Activated CD8-positive, alpha-beta T cell treated with anti-CD3 and anti-CD28 coated beads, Interleukin-2, amount 10 ng/mL, durations not matched to agents 7 days and 5 days (primary cell): Measurements from ENCODE around the gene PRSS23. TPM values are rescaled to one million over a fixed set of nuclear protein-coding genes. Genes with fewer than 3 reads are reported as not detected.

Experiments
- ATAC-seq: fragments of 150-1000 bp; cut with Tn5 transposase; one replicate; pipeline ENCODE4 v1.10.0; 2021; ENCODE audit warnings: moderate library complexity
- CTCF ChIA-PET: fragments of 350-600 bp; sonication (Branson Sonifier 250); formaldehyde crosslinking; loops from one replicate; lab custom pipeline; 2021; ENCODE audit warnings: antibody characterized with exemption; lab: Charles Lee
- POLR2A ChIA-PET: fragments of 350-600 bp; sonication (Branson Sonifier 250); formaldehyde crosslinking; loops from one replicate; lab custom pipeline; 2021; ENCODE audit warnings: antibody characterized with exemption; lab: Charles Lee
- DNase-seq: peaks from one replicate; pipeline ENCODE4 v3.0.0-alpha.2; 2020
- H3K27ac Mint-ChIP-seq: one replicate; pipeline ENCODE4 v1.8.0; 2021; ENCODE audit warnings: mild to moderate bottlenecking, mixed read lengths
- H3K27me3 Mint-ChIP-seq: one replicate; pipeline ENCODE4 v1.8.0; 2021; ENCODE audit warnings: low read depth, mixed read lengths
- H3K36me3 Mint-ChIP-seq: one replicate; pipeline ENCODE4 v1.8.0; 2021; ENCODE audit warnings: low read depth, mixed read lengths
- H3K4me1 Mint-ChIP-seq: one replicate; pipeline ENCODE4 v1.8.0; 2021; ENCODE audit warnings: low read depth, mixed read lengths
- H3K4me3 Mint-ChIP-seq: one replicate; pipeline ENCODE4 v1.8.0; 2021; ENCODE audit warnings: mild to moderate bottlenecking, mixed read lengths
- H3K9me3 Mint-ChIP-seq: one replicate; pipeline ENCODE4 v1.8.0; 2022; ENCODE audit warnings: mixed read lengths; ENCODE audit not compliant: insufficient read depth
- total RNA-seq, 2 experiments: library from RNA; stranded (reverse); gene quantifications; one replicate each; pipeline ENCODE4 v1.2.3, GENCODE V29; 2021

PRSS23 gene
- total RNA-seq, 2 experiments from 2014 or later = 0.16 TPM; not detected in 1

DNA sequence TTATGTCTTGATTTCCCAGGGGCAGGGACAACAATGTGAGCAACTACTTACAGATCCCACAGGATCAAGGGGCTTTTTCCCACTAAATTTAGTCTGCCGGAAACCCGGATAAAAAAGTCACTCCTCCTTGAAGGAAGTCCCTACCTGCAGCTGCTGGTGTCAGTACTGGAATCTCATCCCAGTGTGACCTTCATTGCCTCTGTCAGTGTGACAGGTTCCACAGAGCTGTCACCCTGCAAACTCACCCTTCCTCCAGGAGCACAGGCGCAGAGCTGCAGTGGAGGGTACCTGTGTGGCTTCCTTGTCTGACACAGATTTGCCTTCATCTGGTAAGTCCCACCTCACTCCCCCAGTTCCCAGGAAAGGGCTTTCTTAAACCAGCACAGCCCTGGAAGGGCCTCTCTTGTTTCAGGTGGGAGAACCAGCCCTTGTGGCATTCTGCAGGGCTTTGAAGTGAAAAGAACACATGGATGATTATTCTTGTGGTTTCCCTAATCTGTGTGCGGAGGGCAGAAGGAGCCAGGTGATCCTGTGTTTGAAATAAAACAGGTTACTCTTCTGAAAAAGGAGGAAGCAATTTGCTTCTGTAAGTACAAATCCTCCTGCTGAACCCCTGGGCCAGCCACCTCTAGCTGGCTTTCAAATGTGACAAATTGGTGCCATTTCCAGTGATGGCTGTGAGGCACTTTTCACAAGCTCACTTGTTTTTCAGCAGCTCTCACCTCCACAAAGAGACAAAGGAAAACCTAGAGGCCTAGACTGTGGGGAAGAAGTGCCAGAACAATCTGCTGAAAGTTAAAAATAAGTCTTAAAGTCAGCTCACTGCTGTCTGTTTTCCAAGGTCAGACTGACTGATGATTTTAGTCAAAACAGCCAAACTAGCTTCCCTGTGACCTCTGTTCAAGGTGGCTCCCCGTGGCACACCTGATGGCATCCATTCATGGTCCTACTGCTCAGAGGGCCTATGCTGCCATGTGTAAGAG, 9.2 kb upstream of the PRSS23 start:
- POLR2A ChIA-PET = no interaction called here
- no peak overlapping the region for H3K4me3 Mint-ChIP-seq
- CTCF ChIA-PET = interaction anchor here (1.0 to 1.1 kb wide), 2 partner anchors 11 to 183 kb away, joined by 3 to 4 read pairs; no protein-coding TSS in a partner anchor
- H3K36me3 Mint-ChIP-seq = no peaks in the 10 kb centered on the region
- no peaks in the 10 kb centered on the region for H3K9me3 Mint-ChIP-seq
- no peaks in the 10 kb centered on the region for H3K4me1 Mint-ChIP-seq
- peaks cover 15% of the 10 kb centered on the region for H3K27me3 Mint-ChIP-seq
- no peak overlapping the region for H3K27ac Mint-ChIP-seq
- no peak for DNase-seq
- ATAC-seq = no peak

DNA sequence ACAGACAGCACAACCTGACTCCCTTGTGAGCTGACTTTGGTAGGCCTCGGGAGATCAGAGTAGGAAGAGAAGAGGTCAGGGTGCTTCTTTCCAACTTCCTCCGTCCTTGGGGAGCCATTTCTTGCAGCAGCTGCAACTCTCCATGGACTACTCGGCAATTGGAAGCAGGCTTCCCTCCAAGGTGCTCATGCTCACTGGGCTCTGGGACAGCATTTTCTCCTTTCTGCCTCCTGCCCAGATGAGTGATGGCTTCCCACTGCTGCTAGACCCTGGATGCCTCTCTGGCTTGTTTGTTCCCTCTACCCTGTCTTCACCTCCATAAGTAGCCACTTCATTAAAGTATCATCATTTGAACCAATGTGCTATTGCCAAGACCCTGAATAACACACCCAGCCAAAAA, 8.2 kb upstream of the PRSS23 start:
- Mint-ChIP-seq H3K27me3 (peaks cover 16% of the 10 kb centered on the region), H3K27ac (no peak overlapping the region), H3K4me1 (no peaks in the 10 kb centered on the region), H3K4me3 (no peak overlapping the region), H3K36me3 (no peaks in the 10 kb centered on the region), H3K9me3 (no peaks in the 10 kb centered on the region)
- ATAC-seq = no peak
- no peak for DNase-seq
- ChIA-PET CTCF (interaction anchor here (0.5 to 2.8 kb wide), 3 partner anchors 10 to 1847 kb away, joined by 3 to 9 read pairs (median 3); no protein-coding TSS in a partner anchor), POLR2A (no interaction called here)

GRCh38 chr11:86793307-86793706, 7.0 kb upstream of the PRSS23 start:
- H3K27me3 Mint-ChIP-seq = peaks cover 18% of the 10 kb centered on the region
- H3K4me1 Mint-ChIP-seq = no peaks in the 10 kb centered on the region
- ATAC-seq (no peak), DNase-seq (no peak)
- H3K36me3 Mint-ChIP-seq = no peaks in the 10 kb centered on the region
- ChIA-PET POLR2A (no interaction called here), CTCF (interaction anchor here (2.8 kb wide), 1 partner anchor 185 kb away, joined by 9 read pairs; no protein-coding TSS in a partner anchor)
- H3K27ac Mint-ChIP-seq = no peak overlapping the region
- H3K4me3 Mint-ChIP-seq = no peak overlapping the region
- H3K9me3 Mint-ChIP-seq = no peaks in the 10 kb centered on the region

DNA sequence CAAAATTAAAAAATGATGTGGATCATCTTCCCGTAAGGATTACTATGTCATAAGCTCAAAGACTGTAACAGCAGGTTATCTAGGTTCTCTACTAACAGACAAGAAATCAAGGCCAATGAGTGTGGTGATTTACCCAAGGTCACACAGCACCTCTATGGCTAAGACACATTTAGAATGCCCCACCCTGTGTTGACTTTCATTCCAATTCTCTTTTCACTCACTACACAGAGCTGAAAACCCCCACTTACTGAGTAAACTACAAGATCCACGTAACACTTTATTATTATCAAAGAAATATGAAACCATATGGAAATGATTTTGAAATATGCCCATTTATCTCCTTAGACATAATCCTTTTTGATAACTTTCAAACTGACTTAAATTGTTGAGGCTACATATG, 4.8 kb upstream of the PRSS23 start:
- CTCF ChIA-PET = no interaction called here
- no peak overlapping the region for H3K4me3 Mint-ChIP-seq
- DNase-seq (no peak), ATAC-seq (no peak)
- peaks cover 2% of the 10 kb centered on the region for H3K4me1 Mint-ChIP-seq
- no peaks in the 10 kb centered on the region for H3K9me3 Mint-ChIP-seq
- peaks cover 23% of the 10 kb centered on the region for H3K27me3 Mint-ChIP-seq
- POLR2A ChIA-PET = no interaction called here
- no peak overlapping the region for H3K27ac Mint-ChIP-seq
- no peaks in the 10 kb centered on the region for H3K36me3 Mint-ChIP-seq

DNA sequence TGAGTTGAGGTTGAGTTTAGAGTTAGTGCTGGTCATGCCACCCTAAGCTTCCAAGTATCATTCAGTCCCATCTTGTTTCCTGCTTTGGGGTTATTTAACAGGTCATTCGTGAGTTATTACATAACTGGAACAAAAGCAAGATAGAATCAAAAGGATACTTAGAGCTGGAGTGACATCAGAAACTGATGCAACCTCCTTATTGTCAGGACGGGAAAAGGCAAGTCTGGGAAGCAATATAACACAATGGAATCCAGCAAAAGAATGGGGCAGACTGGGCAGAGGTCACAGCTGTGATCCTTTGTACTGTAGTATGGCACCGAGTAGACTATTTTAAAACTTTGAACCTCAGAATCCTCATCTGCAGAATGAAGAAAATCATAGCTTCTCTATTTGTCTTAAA, 4.4 kb upstream of the PRSS23 start:
- no peaks in the 10 kb centered on the region for H3K36me3 Mint-ChIP-seq
- ChIA-PET CTCF (interaction anchor here (1.0 kb wide), 1 partner anchor 188 kb away, joined by 3 read pairs; no protein-coding TSS in a partner anchor), POLR2A (no interaction called here)
- no peak overlapping the region for H3K4me3 Mint-ChIP-seq
- H3K9me3 Mint-ChIP-seq = no peaks in the 10 kb centered on the region
- DNase-seq = no peak
- peaks cover 6% of the 10 kb centered on the region for H3K4me1 Mint-ChIP-seq
- no peak overlapping the region for H3K27ac Mint-ChIP-seq
- no peak for ATAC-seq
- peaks cover 25% of the 10 kb centered on the region for H3K27me3 Mint-ChIP-seq

- CTCF ChIA-PET = no interaction called here
- DNase-seq = no peak
- peaks cover 35% of the 10 kb centered on the region for H3K27me3 Mint-ChIP-seq
These were observed 3.2 kb upstream of the PRSS23 start for GRCh38 chr11:86797133-86797532.

DNA sequence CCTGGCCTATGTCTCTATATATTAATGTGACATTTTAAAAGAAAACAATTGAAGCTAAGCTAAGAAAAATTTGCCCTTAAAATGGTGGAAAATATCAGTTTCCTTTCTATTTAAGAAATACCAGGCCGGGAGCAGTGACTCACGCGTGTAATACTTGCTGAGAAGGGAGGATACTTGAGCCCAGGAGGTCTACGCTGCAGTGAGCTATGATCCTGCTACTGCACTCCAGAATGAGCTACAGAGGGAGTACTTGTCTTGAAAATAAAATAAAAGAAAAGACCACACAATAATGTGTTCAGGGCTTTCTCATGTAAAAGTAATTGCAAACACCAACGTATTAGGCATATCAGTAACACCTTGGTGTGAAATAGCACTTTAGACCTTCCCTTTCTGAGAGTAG, 1.4 kb upstream of the PRSS23 start:
- peaks cover 44% of the 10 kb centered on the region for H3K27me3 Mint-ChIP-seq
- H3K4me1 Mint-ChIP-seq = peaks cover 9% of the 10 kb centered on the region
- CTCF ChIA-PET = interaction anchor here (0.8 to 1.4 kb wide), 5 partner anchors 11 to 191 kb away, joined by 3 to 4 read pairs (median 3); no protein-coding TSS in a partner anchor

More at GRCh38 chr11:86797133-86797532, 3.2 kb upstream of the PRSS23 start:
- Mint-ChIP-seq H3K4me1 (peaks cover 7% of the 10 kb centered on the region), H3K27ac (no peak overlapping the region), H3K4me3 (no peak overlapping the region), H3K9me3 (no peaks in the 10 kb centered on the region), H3K36me3 (no peaks in the 10 kb centered on the region)
- no peak for ATAC-seq
- POLR2A ChIA-PET = no interaction called here

DNA sequence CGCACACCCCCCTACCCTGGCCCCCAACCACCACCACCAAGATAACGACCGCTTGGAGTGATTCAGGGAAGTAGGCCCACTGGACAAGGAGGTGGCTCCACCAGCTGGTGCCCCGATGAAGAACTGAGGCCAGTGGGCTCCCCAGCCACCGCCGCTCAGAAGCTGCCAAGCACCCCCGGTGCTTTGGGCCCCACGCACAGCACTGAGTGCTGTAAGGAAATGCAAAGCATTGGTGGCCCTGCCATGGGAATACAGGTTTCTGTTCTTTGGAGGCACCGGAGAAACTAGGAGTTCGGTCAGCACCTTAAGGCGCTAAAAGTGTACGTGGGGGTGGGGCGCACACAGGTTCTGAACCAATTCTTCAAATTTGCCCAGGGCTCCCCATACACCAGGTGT, 664 bp upstream of the PRSS23 start:
- CTCF ChIA-PET = interaction anchor here (0.8 to 1.2 kb wide), 4 partner anchors 10 to 191 kb away, joined by 3 to 4 read pairs (median 4); no protein-coding TSS in a partner anchor
- Mint-ChIP-seq H3K4me3 (peak overlapping the region; percentile 37), H3K27me3 (peaks cover 48% of the 10 kb centered on the region), H3K4me1 (peaks cover 9% of the 10 kb centered on the region), H3K27ac (no peak overlapping the region), H3K36me3 (no peaks in the 10 kb centered on the region), H3K9me3 (no peaks in the 10 kb centered on the region)
- POLR2A ChIA-PET = no interaction called here
- DNase-seq (no peak), ATAC-seq (no peak)

More for the DNA sequence above, 1.4 kb upstream of the PRSS23 start:
- no peak for ATAC-seq
- no peak for DNase-seq
- Mint-ChIP-seq H3K27ac (no peak overlapping the region), H3K36me3 (no peaks in the 10 kb centered on the region), H3K9me3 (no peaks in the 10 kb centered on the region), H3K4me3 (no peak overlapping the region)
- POLR2A ChIA-PET = no interaction called here

- Mint-ChIP-seq H3K4me3 (peak overlapping the region; percentile 47), H3K27ac (no peak overlapping the region), H3K4me1 (peaks cover 11% of the 10 kb centered on the region), H3K9me3 (no peaks in the 10 kb centered on the region), H3K36me3 (no peaks in the 10 kb centered on the region), H3K27me3 (peaks cover 48% of the 10 kb centered on the region)
- no peak for ATAC-seq
- ChIA-PET CTCF (interaction anchor here (0.9 kb wide), 1 partner anchor 344 kb away, joined by 3 read pairs; no protein-coding TSS in a partner anchor), POLR2A (no interaction called here)
- DNase-seq = no peak
These were observed 574 bp downstream of the PRSS23 start for GRCh38 chr11:86800960-86801272.

GRCh38 chr11:86801364-86801763, 1.0 kb downstream of the PRSS23 start:
- Mint-ChIP-seq H3K4me1 (peaks cover 16% of the 10 kb centered on the region), H3K27me3 (peaks cover 48% of the 10 kb centered on the region), H3K4me3 (no peak overlapping the region), H3K9me3 (no peaks in the 10 kb centered on the region), H3K27ac (no peak overlapping the region), H3K36me3 (no peaks in the 10 kb centered on the region)
- CTCF ChIA-PET = interaction anchor here (1.2 kb wide), 1 partner anchor 10 kb away, joined by 3 read pairs; no protein-coding TSS in a partner anchor
- POLR2A ChIA-PET = no interaction called here
- DNase-seq (no peak), ATAC-seq (no peak)

DNA sequence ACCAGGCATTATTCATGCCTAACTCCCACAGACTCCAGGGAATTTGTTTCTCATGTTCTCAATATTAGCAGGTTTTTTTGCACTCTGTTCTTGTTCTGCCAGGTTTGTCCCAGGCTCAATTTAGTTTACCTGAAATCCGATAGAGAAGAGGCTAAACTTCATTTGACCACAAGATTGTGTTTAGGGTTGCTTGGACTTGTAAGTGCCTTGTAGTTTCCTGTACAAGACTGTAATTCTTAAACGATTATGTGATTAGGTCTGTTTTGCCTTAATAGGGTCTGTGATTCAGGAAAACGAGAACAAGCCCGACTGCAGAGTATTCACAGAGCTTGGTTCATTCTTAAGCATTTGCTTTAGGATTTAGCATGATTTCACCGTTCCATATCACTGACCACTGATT, 1.8 kb downstream of the PRSS23 start:
- Mint-ChIP-seq H3K27ac (no peak overlapping the region), H3K9me3 (no peaks in the 10 kb centered on the region), H3K27me3 (peaks cover 46% of the 10 kb centered on the region), H3K4me1 (peaks cover 22% of the 10 kb centered on the region), H3K4me3 (no peak overlapping the region), H3K36me3 (no peaks in the 10 kb centered on the region)
- POLR2A ChIA-PET = no interaction called here
- CTCF ChIA-PET = interaction anchor here (1.2 to 1.4 kb wide), 2 partner anchors 10 to 209 kb away, joined by 3 to 4 read pairs; no protein-coding TSS in a partner anchor
- ATAC-seq (no peak), DNase-seq (no peak)

DNA sequence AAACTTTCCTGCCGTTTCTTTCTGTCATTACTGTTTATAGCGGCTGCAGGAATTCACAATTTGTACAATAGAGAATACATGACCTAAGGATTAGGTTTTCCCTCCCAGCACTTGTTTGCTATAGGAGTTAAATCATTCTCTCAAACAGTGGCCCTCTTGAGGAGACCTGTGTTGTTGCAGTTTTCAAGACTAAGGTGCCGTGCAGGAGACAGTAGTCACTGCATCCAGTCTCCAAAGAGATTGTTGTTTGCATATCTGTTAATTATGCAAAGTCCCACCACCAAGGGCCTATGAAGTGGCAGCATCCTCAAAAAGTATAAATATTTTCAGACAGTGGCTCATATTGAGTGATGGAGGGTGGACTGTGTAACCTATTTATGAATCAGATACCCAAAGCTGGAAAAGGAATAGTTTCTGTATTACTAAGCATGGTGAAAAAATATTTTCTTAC, 2.3 kb downstream of the PRSS23 start:
- Mint-ChIP-seq H3K4me3 (no peak overlapping the region), H3K27ac (no peak overlapping the region), H3K27me3 (peaks cover 46% of the 10 kb centered on the region), H3K4me1 (peaks cover 22% of the 10 kb centered on the region), H3K36me3 (no peaks in the 10 kb centered on the region), H3K9me3 (no peaks in the 10 kb centered on the region)
- DNase-seq = peak; percentile 31
- ChIA-PET CTCF (interaction anchor here (1.2 to 1.4 kb wide), 2 partner anchors 11 to 210 kb away, joined by 3 to 4 read pairs; no protein-coding TSS in a partner anchor), POLR2A (no interaction called here)
- no peak for ATAC-seq
